ENCODE measurements around the gene RBFOX1. TPM values are rescaled to one million over a fixed set of nuclear protein-coding genes. Genes with fewer than 3 reads are reported as not detected.

RBFOX1 gene
- total RNA-seq, 1 donor from 2014 or later, result not detected

DNA sequence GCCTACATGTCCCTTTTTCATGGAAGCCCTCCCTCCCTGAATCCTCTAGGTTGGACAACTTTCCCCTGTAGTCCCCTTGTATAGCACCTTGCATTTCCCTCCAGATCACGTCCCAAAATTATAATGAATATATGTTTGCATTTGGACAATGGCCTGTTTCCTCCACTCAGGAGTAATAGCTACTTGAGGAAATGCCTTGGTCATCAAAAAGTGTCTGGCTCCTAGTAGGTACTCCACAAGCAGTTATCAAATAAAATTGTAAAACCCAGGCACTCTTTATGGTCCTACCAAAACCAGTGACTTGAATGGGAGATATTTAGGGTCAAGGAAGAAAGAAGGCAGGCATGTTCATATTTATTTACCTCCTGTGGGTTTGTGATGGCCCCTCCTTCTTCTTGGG lies 59.6 kb downstream of the RBFOX1 start:
- TF ChIP-seq, protein P1, sequence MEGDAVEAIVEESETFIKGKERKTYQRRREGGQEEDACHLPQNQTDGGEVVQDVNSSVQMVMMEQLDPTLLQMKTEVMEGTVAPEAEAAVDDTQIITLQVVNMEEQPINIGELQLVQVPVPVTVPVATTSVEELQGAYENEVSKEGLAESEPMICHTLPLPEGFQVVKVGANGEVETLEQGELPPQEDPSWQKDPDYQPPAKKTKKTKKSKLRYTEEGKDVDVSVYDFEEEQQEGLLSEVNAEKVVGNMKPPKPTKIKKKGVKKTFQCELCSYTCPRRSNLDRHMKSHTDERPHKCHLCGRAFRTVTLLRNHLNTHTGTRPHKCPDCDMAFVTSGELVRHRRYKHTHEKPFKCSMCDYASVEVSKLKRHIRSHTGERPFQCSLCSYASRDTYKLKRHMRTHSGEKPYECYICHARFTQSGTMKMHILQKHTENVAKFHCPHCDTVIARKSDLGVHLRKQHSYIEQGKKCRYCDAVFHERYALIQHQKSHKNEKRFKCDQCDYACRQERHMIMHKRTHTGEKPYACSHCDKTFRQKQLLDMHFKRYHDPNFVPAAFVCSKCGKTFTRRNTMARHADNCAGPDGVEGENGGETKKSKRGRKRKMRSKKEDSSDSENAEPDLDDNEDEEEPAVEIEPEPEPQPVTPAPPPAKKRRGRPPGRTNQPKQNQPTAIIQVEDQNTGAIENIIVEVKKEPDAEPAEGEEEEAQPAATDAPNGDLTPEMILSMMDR (IDR thresholded peaks at IDR 0.05), result no peak
- Mint-ChIP-seq H3K27ac (no peak overlapping the region), H3K4me3 (no peak overlapping the region), H3K4me1 (no peaks in the 10 kb centered on the region), H3K9me3 (peaks cover 9% of the 10 kb centered on the region), H3K36me3 (ENCODE audit: low read depth) (no peaks in the 10 kb centered on the region), H3K27me3 (no peaks in the 10 kb centered on the region)
- ChIA-PET CTCF (no interaction called here), POLR2A (no interaction called here)
- ATAC-seq (ENCODE audit: low read depth), result no peak
- DNase-seq, result no peak
- intact Hi-C loops (cut with micrococcal nuclease), result no loop called here

DNA sequence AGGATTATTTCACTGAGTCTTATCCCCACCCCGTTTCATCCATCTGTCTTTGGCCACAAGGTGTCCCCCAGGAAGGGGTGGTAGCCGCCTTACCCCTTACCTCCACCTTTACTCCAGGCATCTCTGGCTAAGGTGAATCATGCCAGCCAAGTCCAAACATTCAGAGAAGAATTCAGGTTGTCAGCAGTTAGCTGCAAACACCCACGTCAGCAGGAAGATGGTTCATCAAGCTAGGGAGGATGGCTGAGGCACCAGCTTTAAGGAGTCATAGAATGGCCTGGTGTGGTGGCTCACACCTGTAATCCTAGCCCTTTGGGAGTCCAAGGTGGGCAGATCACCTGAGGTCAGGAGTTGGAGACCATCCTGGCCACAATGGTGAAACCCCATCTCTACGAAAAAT lies 61.0 kb downstream of the RBFOX1 start:
- H3K27ac Mint-ChIP-seq, result no peak overlapping the region
- no peaks in the 10 kb centered on the region for H3K27me3 Mint-ChIP-seq
- POLR2A ChIA-PET, result no interaction called here
- ATAC-seq (ENCODE audit: low read depth) (no peak), DNase-seq (no peak)
- no peaks in the 10 kb centered on the region for H3K36me3 Mint-ChIP-seq (ENCODE audit: low read depth)
- TF ChIP-seq, protein P1 (IDR thresholded peaks at IDR 0.05), result no peak
- H3K4me1 Mint-ChIP-seq, result no peaks in the 10 kb centered on the region
- CTCF ChIA-PET, result no interaction called here
- peaks cover 7% of the 10 kb centered on the region for H3K9me3 Mint-ChIP-seq
- H3K4me3 Mint-ChIP-seq, result no peak overlapping the region
- intact Hi-C loops (cut with micrococcal nuclease), result no loop called here

DNA sequence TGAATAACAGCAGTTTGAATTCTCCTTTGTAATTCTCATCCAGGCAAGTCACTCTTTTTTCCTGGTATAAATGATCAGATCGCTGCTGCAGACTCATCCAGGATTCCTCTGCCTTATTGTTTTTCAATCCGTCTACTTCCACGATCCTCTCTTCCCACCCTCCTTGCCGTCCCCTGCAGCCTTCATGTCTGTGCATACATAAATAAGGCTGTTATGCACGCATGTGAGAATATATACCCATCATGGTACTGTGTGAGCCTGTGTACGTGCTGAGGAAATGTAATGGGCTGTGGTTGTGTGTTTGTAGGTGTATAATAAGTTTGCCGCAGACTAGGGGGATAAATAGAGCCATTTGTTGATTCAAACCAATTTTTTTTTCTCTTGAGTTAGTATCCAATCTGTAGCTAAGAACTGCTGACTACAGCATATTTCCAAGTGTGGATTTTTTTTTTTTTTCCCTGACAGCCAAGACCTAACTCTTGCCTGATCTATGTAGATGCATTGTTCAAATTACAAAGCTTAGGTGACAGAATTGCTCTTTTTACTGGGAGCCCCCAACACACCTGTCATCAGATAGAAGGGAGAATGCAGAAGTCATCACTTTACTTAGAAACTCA lies 62.2 kb downstream of the RBFOX1 start:
- H3K4me3 Mint-ChIP-seq, result no peak overlapping the region
- H3K9me3 Mint-ChIP-seq, result peaks cover 5% of the 10 kb centered on the region
- intact Hi-C loops (cut with micrococcal nuclease), result no loop called here

DNA sequence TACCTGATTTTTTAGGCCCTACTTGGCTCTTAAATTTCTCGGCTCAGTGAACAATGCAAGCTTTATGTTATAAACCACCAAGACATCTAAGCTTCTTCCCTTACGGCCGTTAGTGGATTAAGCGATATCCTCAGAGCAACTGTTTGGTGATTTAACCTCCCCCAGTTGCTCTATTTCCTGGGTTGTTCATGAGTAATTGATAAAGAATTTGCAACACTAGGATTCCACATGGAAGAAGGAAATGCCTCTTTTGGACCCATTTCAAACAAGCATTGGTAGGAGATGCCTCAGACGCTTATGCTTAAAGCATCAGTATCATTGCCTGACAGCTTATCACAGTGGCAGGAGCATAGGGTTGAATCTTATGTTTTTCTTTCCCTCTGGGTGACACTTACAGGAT lies 65.3 kb downstream of the RBFOX1 start:
- Mint-ChIP-seq H3K36me3 (ENCODE audit: low read depth) (no peaks in the 10 kb centered on the region), H3K27ac (no peak overlapping the region), H3K27me3 (no peaks in the 10 kb centered on the region)

More for the DNA sequence above, 62.2 kb downstream of the RBFOX1 start:
- DNase-seq (no peak), ATAC-seq (ENCODE audit: low read depth) (no peak)
- ChIA-PET CTCF (interaction anchor here (0.6 kb wide), 1 partner anchor 59 kb away, joined by 3 read pairs; no protein-coding TSS in a partner anchor), POLR2A (no interaction called here)
- Mint-ChIP-seq H3K4me1 (no peaks in the 10 kb centered on the region), H3K27ac (no peak overlapping the region), H3K27me3 (no peaks in the 10 kb centered on the region), H3K36me3 (ENCODE audit: low read depth) (no peaks in the 10 kb centered on the region)
- TF ChIP-seq, protein P1 (IDR thresholded peaks at IDR 0.05), result no peak

DNA sequence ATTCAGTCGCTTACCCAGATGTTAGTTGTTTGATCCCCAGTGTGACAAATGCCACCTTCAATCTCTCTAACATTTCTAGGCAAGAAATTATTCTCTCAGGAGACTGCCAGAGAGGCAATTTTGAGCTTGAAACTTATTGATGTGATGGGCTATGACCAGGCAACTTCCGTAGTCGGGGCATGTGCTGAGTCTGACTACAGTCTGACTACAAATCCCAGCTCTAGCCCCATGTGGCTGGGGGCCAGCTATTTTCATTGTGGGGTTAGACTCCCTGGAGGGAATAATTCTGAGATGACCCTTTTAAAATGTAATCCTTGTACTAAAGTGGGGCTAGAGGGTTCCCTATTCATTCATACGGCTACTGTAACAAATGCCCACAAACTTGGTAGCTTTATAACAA lies 65.9 kb downstream of the RBFOX1 start:
- DNase-seq (no peak), ATAC-seq (ENCODE audit: low read depth) (no peak)
- H3K4me1 Mint-ChIP-seq, result no peaks in the 10 kb centered on the region

More for the DNA sequence above, 65.3 kb downstream of the RBFOX1 start:
- TF ChIP-seq, protein P1 (IDR thresholded peaks at IDR 0.05), result no peak
- CTCF ChIA-PET, result no interaction called here
- ATAC-seq (ENCODE audit: low read depth), result no peak
- POLR2A ChIA-PET, result no interaction called here
- no peak overlapping the region for H3K4me3 Mint-ChIP-seq
- intact Hi-C loops (cut with micrococcal nuclease), result no loop called here
- DNase-seq, result no peak
- H3K9me3 Mint-ChIP-seq, result peaks cover 3% of the 10 kb centered on the region
- no peaks in the 10 kb centered on the region for H3K4me1 Mint-ChIP-seq

More for the DNA sequence above, 65.9 kb downstream of the RBFOX1 start:
- H3K9me3 Mint-ChIP-seq, result peaks cover 3% of the 10 kb centered on the region
- H3K27ac Mint-ChIP-seq, result no peak overlapping the region
- intact Hi-C loops (cut with micrococcal nuclease), result no loop called here
- H3K4me3 Mint-ChIP-seq, result no peak overlapping the region
- TF ChIP-seq, protein P1 (IDR thresholded peaks at IDR 0.05), result no peak
- POLR2A ChIA-PET, result no interaction called here
- no peaks in the 10 kb centered on the region for H3K36me3 Mint-ChIP-seq (ENCODE audit: low read depth)
- no peaks in the 10 kb centered on the region for H3K27me3 Mint-ChIP-seq
- CTCF ChIA-PET, result no interaction called here
